GM23248 (cell line): ENCODE data around the gene ZNF644. TPM values are rescaled to one million over a fixed set of nuclear protein-coding genes. Genes with fewer than 3 reads are reported as not detected.

ENCODE experiments used
- DNase-seq: peaks from one replicate; pipeline ENCODE4 v3.0.0-alpha.2; 2015
- H2AFZ ChIP-seq: fragments of 200-600 bp; sonication (generic); 2 replicates; pipeline ENCODE4 v1.6.1; 2016; ENCODE audit warnings: antibody characterized with exemption
- H3F3A ChIP-seq: fragments of 200-600 bp; sonication (generic); 2 replicates; pipeline ENCODE4 v1.6.1; 2016; ENCODE audit warnings: mild to moderate bottlenecking, antibody characterized with exemption, mixed run types; ENCODE audit not compliant: insufficient read depth
- H3K27ac ChIP-seq: fragments of 200-600 bp; sonication (generic); 2 replicates; pipeline ENCODE4 v1.5.1; 2016; ENCODE audit warnings: mild to moderate bottlenecking
- H3K27me3 ChIP-seq: fragments of 200-600 bp; sonication (generic); replicated peaks from 2 replicates; pipeline ENCODE4 v1.6.1; 2016; ENCODE audit warnings: mild to moderate bottlenecking; ENCODE audit not compliant: insufficient read depth
- H3K36me3 ChIP-seq: fragments of 200-600 bp; sonication (generic); 2 replicates; pipeline ENCODE4 v1.6.1; 2016; ENCODE audit warnings: low read depth, mild to moderate bottlenecking
- H3K4me1 ChIP-seq: fragments of 200-600 bp; sonication (generic); 2 replicates; pipeline ENCODE4 v1.6.1; 2016; ENCODE audit warnings: mild to moderate bottlenecking; ENCODE audit not compliant: insufficient read depth
- H3K4me2 ChIP-seq: fragments of 200-600 bp; sonication (generic); one replicate; pipeline ENCODE4 v1.6.1; 2016; ENCODE audit warnings: mild to moderate bottlenecking; ENCODE audit not compliant: unreplicated experiment
- H3K4me3 ChIP-seq: fragments of 200-600 bp; sonication (generic); 2 replicates; pipeline ENCODE4 v1.5.1; 2016; ENCODE audit warnings: mild to moderate bottlenecking
- H3K79me2 ChIP-seq: fragments of 200-600 bp; sonication (generic); 2 replicates; pipeline ENCODE4 v1.6.1; 2016; ENCODE audit warnings: mild to moderate bottlenecking; ENCODE audit not compliant: insufficient read depth
- H3K9ac ChIP-seq: fragments of 200-600 bp; sonication (generic); 2 replicates; pipeline ENCODE4 v1.6.1; 2016; ENCODE audit warnings: mild to moderate bottlenecking
- H3K9me2 ChIP-seq: fragments of 200-600 bp; sonication (generic); 2 replicates; pipeline ENCODE4 v1.6.1; 2016; ENCODE audit warnings: mixed run types, mild to moderate bottlenecking, moderate library complexity; ENCODE audit not compliant: insufficient read depth
- H3K9me3 ChIP-seq: fragments of 200-600 bp; sonication (generic); one replicate; pipeline ENCODE4 v1.6.1; 2017; ENCODE audit warnings: low read depth
- H4K20me1 ChIP-seq: fragments of 200-600 bp; sonication (generic); 2 replicates; pipeline ENCODE4 v1.6.0; 2016; ENCODE audit not compliant: insufficient read depth
- EZH2 ChIP-seq: fragments of 200-600 bp; sonication (generic); IDR thresholded peaks from 2 replicates; pipeline ENCODE4 v1.6.1; 2018; ENCODE audit warnings: antibody characterized with exemption, mild to moderate bottlenecking; ENCODE audit not compliant: insufficient read depth, poor library complexity, severe bottlenecking
- EZH2phosphoT487 ChIP-seq: fragments of 200-600 bp; sonication (generic); IDR thresholded peaks from 2 replicates; pipeline ENCODE4 v1.6.1; 2018; ENCODE audit warnings: antibody characterized with exemption, moderate library complexity, mild to moderate bottlenecking, low read depth; ENCODE audit not compliant: insufficient read depth
- WGBS, 2 experiments: methylation state at CpG; one replicate each; pipeline ENCODE4 v1.1.6; 2015 to 2017; ENCODE audit warnings: low lambda C conversion rate in 2 of 2, low coverage in 1 of 2; ENCODE audit errors: missing lambda C conversion rate in 2 of 2; 5-methylcytosine and 5-hydroxymethylcytosine counted together
- in situ Hi-C: fragments of 300-500 bp; cut with MboI; formaldehyde crosslinking; loops from 2 replicates; pipeline ENCODE4 v1.15.0; 2020
- polyA plus RNA-seq: library from polyadenylated mRNA; unstranded; fragments of >200 nt; fragmentation: Nextera tagmentation; extraction: Ambion mirVana; gene quantifications from 2 replicates; pipeline ENCODE4 v1.2.1, GENCODE V29; 2016
- total RNA-seq: library from RNA; depleted of rRNA; stranded (reverse); fragments of >200 nt; shearing (Covaris generic); gene quantifications from 2 replicates; pipeline ENCODE4 v1.2.3, GENCODE V29; 2014

ZNF644 gene
- total and polyA plus RNA-seq, 2 experiments from 2014 or later: 34.1 to 35.9 TPM

DNA sequence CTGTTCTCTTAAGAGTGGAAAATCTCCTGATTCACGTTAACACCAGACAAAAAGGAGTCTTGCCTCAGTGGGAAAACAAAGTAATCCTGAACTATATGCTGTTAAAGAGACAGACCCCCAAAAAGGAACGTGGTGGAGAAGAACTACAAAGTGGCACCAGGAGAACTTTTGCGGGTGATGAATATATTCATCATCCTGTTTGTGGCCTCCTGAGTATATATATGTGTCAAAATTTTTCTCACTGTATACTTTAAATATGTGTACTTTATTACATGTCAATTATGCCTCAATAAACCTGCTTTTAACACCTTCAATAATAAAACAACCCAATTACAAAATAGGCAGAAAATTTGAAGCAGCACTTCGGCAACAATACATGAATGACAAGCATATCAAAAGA, 31.1 kb downstream of the ZNF644 start:
- no peak overlapping the region for H3K9ac ChIP-seq
- no peak overlapping the region for H2AFZ ChIP-seq
- no peak overlapping the region for H3K4me3 ChIP-seq
- H3K4me2 ChIP-seq: no peak overlapping the region
- no peaks in the 10 kb centered on the region for H3F3A ChIP-seq
- no peaks in the 10 kb centered on the region for H3K27me3 ChIP-seq
- in situ Hi-C loops: no loop called here
- no peaks in the 10 kb centered on the region for H3K9me3 ChIP-seq
- no peaks in the 10 kb centered on the region for H3K36me3 ChIP-seq
- no peak overlapping the region for H3K27ac ChIP-seq
- H3K9me2 ChIP-seq: no peaks in the 10 kb centered on the region
- H3K79me2 ChIP-seq: peaks cover 100% of the 10 kb centered on the region
- peaks cover 69% of the 10 kb centered on the region for H4K20me1 ChIP-seq
- 98 to 100% methylated on average over 4 of the region's 4 CpGs for WGBS, 2 experiments
- TF ChIP-seq EZH2phosphoT487: no peak
- no peak for TF ChIP-seq EZH2
- no peaks in the 10 kb centered on the region for H3K4me1 ChIP-seq
- no peak for DNase-seq

DNA sequence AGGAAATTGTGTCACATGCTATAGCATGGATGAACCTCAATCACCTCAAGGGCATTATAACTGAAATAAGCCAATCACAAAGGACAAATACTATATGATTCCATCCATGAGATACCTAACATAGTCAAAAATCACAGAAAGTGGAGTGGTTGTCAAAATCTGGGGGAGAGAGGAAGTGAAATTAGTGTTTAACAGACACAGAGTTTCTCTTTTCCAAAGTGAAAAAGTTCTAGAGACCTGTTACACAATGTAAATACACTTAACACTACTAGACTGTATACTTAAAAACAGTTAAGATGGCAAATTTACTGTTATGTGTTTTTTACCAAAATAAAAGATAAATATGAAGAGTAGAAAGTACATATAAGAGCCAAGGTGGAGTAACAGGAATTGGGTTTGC, 31.8 kb downstream of the ZNF644 start:
- Histone ChIP-seq H3K27ac (no peak overlapping the region), H3K36me3 (no peaks in the 10 kb centered on the region), H3K27me3 (no peaks in the 10 kb centered on the region), H3F3A (no peaks in the 10 kb centered on the region), H4K20me1 (peaks cover 65% of the 10 kb centered on the region), H3K4me1 (no peaks in the 10 kb centered on the region), H3K9me2 (no peaks in the 10 kb centered on the region), H3K4me3 (no peak overlapping the region), H3K4me2 (no peak overlapping the region), H2AFZ (no peak overlapping the region), H3K9me3 (no peaks in the 10 kb centered on the region), H3K79me2 (peaks cover 100% of the 10 kb centered on the region), H3K9ac (no peak overlapping the region)
- TF ChIP-seq EZH2 (no peak), EZH2phosphoT487 (no peak)
- DNase-seq: no peak
- in situ Hi-C loops: no loop called here

DNA sequence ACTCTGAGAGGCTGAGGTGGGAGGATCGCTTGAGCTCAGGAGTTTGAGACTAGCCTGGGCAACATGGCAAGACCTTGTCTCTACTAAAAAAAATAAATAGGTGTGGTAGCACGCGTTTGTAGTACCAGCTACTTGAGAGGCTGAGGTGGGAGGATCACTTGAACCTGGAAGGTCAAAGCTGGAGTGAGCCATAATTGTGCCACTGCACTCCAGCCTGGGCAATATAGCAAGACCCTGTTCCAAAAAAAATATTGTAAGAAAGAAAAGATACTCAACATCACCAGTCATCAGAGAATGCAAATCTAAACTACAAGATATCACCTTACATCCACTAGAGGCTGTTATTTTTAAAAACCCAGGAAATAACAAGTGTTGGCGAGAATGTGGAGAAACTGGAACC, 32.5 kb downstream of the ZNF644 start:
- DNase-seq: no peak
- Histone ChIP-seq H3K4me1 (no peaks in the 10 kb centered on the region), H3K4me3 (no peak overlapping the region), H3K9ac (no peak overlapping the region), H3K9me3 (no peaks in the 10 kb centered on the region), H3F3A (no peaks in the 10 kb centered on the region), H4K20me1 (peaks cover 65% of the 10 kb centered on the region), H3K27me3 (no peaks in the 10 kb centered on the region), H3K9me2 (no peaks in the 10 kb centered on the region), H3K4me2 (no peak overlapping the region), H3K36me3 (no peaks in the 10 kb centered on the region), H2AFZ (no peak overlapping the region), H3K27ac (no peak overlapping the region), H3K79me2 (peaks cover 100% of the 10 kb centered on the region)
- 95 to 98% methylated on average over 4 of the region's 4 CpGs for WGBS, 2 experiments
- no peak for TF ChIP-seq EZH2phosphoT487
- no peak for TF ChIP-seq EZH2
- in situ Hi-C loops: no loop called here

DNA sequence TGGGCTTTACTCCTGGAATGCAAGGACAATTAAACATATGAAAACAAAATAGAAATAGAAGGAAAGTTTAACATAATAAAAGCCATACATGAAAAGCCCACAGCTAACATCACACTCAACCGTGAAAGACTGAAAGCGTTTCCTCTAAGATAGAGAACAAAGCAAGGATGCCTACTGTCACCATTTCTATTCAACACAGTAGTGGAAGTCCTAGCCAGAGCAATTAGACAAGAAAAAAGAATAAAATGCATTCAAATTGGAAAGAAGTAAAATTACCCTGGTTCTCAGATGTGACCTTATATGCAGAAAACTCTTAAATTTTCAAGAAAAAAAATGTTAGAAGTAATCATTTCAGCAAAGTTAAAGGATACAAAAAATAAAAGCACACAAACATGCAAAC, 34.0 kb downstream of the ZNF644 start:
- no peak overlapping the region for H3K4me2 ChIP-seq
- peaks cover 57% of the 10 kb centered on the region for H4K20me1 ChIP-seq
- no peak for DNase-seq
- H3K36me3 ChIP-seq: no peaks in the 10 kb centered on the region
- H3K4me1 ChIP-seq: no peaks in the 10 kb centered on the region
- H2AFZ ChIP-seq: no peak overlapping the region
- no peaks in the 10 kb centered on the region for H3K9me2 ChIP-seq
- H3K79me2 ChIP-seq: peaks cover 100% of the 10 kb centered on the region
- TF ChIP-seq EZH2 (no peak), EZH2phosphoT487 (no peak)
- WGBS, 2 experiments: 94 to 96% methylated on average over 2 of the region's 2 CpGs
- H3F3A ChIP-seq: no peaks in the 10 kb centered on the region
- H3K9me3 ChIP-seq: no peaks in the 10 kb centered on the region
- in situ Hi-C loops: no loop called here
- no peak overlapping the region for H3K9ac ChIP-seq
- H3K4me3 ChIP-seq: no peak overlapping the region
- H3K27ac ChIP-seq: no peak overlapping the region
- H3K27me3 ChIP-seq: no peaks in the 10 kb centered on the region

DNA sequence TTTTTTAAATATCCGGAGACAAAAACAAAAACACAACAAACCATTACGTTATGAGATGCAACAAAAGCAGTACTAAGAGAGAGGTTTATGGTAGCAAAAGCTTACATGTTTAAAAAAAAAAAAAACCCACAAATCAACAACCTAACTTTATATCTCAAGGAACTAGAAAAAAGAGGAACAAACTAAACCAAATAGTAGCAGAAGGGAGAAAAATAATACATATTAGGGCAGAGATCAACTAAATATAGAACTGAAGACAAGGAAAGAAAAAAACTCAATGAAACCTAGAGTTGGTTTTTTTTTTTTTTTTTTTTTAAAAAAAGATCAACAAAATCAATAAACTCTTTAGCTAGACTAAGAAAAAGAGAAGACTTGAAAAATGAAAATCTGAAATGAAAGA, 34.9 kb downstream of the ZNF644 start:
- in situ Hi-C loops: no loop called here

More for the DNA sequence above, 34.9 kb downstream of the ZNF644 start:
- TF ChIP-seq EZH2: no peak
- Histone ChIP-seq H3F3A (no peaks in the 10 kb centered on the region), H3K27ac (no peak overlapping the region), H3K9ac (no peak overlapping the region), H3K4me3 (no peak overlapping the region), H3K4me1 (no peaks in the 10 kb centered on the region), H3K4me2 (no peak overlapping the region), H3K9me2 (no peaks in the 10 kb centered on the region), H2AFZ (no peak overlapping the region), H3K9me3 (no peaks in the 10 kb centered on the region), H3K27me3 (no peaks in the 10 kb centered on the region), H3K79me2 (peaks cover 100% of the 10 kb centered on the region), H3K36me3 (no peaks in the 10 kb centered on the region), H4K20me1 (peaks cover 52% of the 10 kb centered on the region)
- 75 to 77% methylated on average over 2 of the region's 2 CpGs for WGBS, 2 experiments
- DNase-seq: no peak
